H1 (cell line): ENCODE measurements around the gene YTHDC2. TPM values are rescaled to one million over a fixed set of nuclear protein-coding genes. Genes with fewer than 3 reads are reported as not detected.

Experiments
- BCL11A ChIP-seq, 2 experiments: IDR thresholded peaks; one replicate each; pipeline ENCODE4 v1.6.1; 2011; ENCODE audit warnings: low read depth in 2 of 2, low read length in 2 of 2, mild to moderate bottlenecking in 2 of 2
- CHD2 ChIP-seq: IDR thresholded peaks from 2 replicates; pipeline ENCODE4 v1.6.1; 2012; ENCODE audit warnings: low read length, improper control_type of control experiment
- EGR1 ChIP-seq: IDR thresholded peaks from 2 replicates; pipeline ENCODE4 v1.6.1; 2011; ENCODE audit warnings: low read depth, low read length, borderline replicate concordance
- POLR2AphosphoS5 ChIP-seq: IDR thresholded peaks from 2 replicates; pipeline ENCODE4 v1.6.1; 2011; ENCODE audit warnings: low read depth, low read length
- SIX5 ChIP-seq: IDR thresholded peaks from 2 replicates; pipeline ENCODE4 v1.6.1; 2011; ENCODE audit warnings: mild to moderate bottlenecking, low read depth, low read length
- SP2 ChIP-seq: IDR thresholded peaks from 2 replicates; pipeline ENCODE4 v1.6.1; 2012; ENCODE audit warnings: mild to moderate bottlenecking, low read length, inconsistent platforms
- polyA plus RNA-seq, 7 experiments: library from polyadenylated mRNA; depleted of rRNA in 3 of 7; stranded (reverse) in 5 of 7; unstranded in 2 of 7; fragments of >200 nt in 5 of 7; fragments of 200-250 nt in 2 of 7; gene quantifications; 1 replicate in 5 of 7; 2 replicates in 1 of 7; 4 replicates in 1 of 7; pipeline versions ENCODE4 v1.2.1 to v1.2.3, GENCODE V29; 2011 to 2013; ENCODE audit warnings: missing spikeins in 2 of 7, mixed read lengths in 2 of 7
- total RNA-seq: library from RNA; stranded (reverse); fragmentation: NEBNext Ultra II Directional; extraction: Animal tissue kit (Norgen Biotek cat#: 25700); gene quantifications from 2 replicates; pipeline ENCODE4 v1.2.1, GENCODE V29; 2021

YTHDC2 gene
- total and polyA plus RNA-seq, 2 of the 8 experiments (the other 6 are each of a cell fraction or from before 2014, with no cell fraction given), result 4.3 to 20.1 TPM

- TF ChIP-seq POLR2AphosphoS5 (no peak), EGR1 (no peak), CHD2 (no peak), SP2 (no peak), SIX5 (no peak), BCL11A (IDR thresholded peaks at IDR 0.05; ENCODE audit: low read depth in 2 of 2, low read length in 2 of 2) (no peak)
These were observed 67.9 kb downstream of the YTHDC2 start (continued) for GRCh38 chr5:113581388-113581787.
